Cerebellar cortex (tissue), 1 donor: ENCODE data around the gene EHMT1.

Experiments
- DNase-seq: peaks from one replicate; pipeline ENCODE4 v3.0.0-alpha.2; 2015; ENCODE audit warnings: low spot score

EHMT1 gene

GRCh38 chr9:137787786-137788505 lies 169.1 kb downstream of the EHMT1 start:
- no peak for DNase-seq

GRCh38 chr9:137788561-137789294 lies 169.9 kb downstream of the EHMT1 start:
- DNase-seq = no peak

- DNase-seq = no peak
These were observed 170.6 kb downstream of the EHMT1 start for GRCh38 chr9:137789295-137789895.

- DNase-seq = no peak
These were observed 173.1 kb downstream of the EHMT1 start for GRCh38 chr9:137791947-137792346.

- DNase-seq = no peak
These were observed 174.5 kb downstream of the EHMT1 start for GRCh38 chr9:137793196-137793841.

- DNase-seq = no peak
These were observed 176.4 kb downstream of the EHMT1 start for GRCh38 chr9:137795156-137795666.

- DNase-seq = peak; percentile 27
These were observed 178.7 kb downstream of the EHMT1 start for GRCh38 chr9:137797206-137798120.

- no peak for DNase-seq
These were observed 179.3 kb downstream of the EHMT1 start for GRCh38 chr9:137798142-137798541.

- DNase-seq = no peak
These were observed 180.3 kb downstream of the EHMT1 start for GRCh38 chr9:137798901-137799629.

GRCh38 chr9:137799630-137799983 lies 180.8 kb downstream of the EHMT1 start:
- DNase-seq = no peak

- DNase-seq = no peak
These were observed 181.6 kb downstream of the EHMT1 start for GRCh38 chr9:137800196-137801022.

GRCh38 chr9:137801023-137801319 lies 182.2 kb downstream of the EHMT1 start:
- DNase-seq = no peak

GRCh38 chr9:137802021-137802420 lies 183.2 kb downstream of the EHMT1 start:
- no peak for DNase-seq

- no peak for DNase-seq
These were observed 183.9 kb downstream of the EHMT1 start for GRCh38 chr9:137802521-137803243.

GRCh38 chr9:137804908-137805630 lies 186.3 kb downstream of the EHMT1 start:
- DNase-seq = no peak

- no peak for DNase-seq
These were observed 189.2 kb downstream of the EHMT1 start for GRCh38 chr9:137807721-137808703.

GRCh38 chr9:137809040-137809576 lies 190.3 kb downstream of the EHMT1 start:
- no peak for DNase-seq
